Activated naive CD4-positive, alpha-beta T cell (primary cell): ENCODE measurements around the gene C1S.
"Not testable (repeated sequence)": the region's sequence is repeated elsewhere in the genome, so short reads cannot be mapped to it uniquely, and the experiment has no call there.

Source experiments
- DNase-seq, 4 experiments: peaks; one replicate each; lab custom pipeline; 2025; lab: John Stamatoyannopoulos, UW

C1S gene

GRCh38 chr12:7046383-7047105 is 14.0 kb upstream of the C1S start:
- no peak for DNase-seq

- DNase-seq = no peak
Observed at GRCh38 chr12:7047306-7047705, 13.2 kb upstream of the C1S start.

GRCh38 chr12:7049445-7049951 is 11.0 kb upstream of the C1S start:
- DNase-seq = not testable (repeated sequence)

GRCh38 chr12:7049973-7050372 is 10.5 kb upstream of the C1S start:
- not testable (repeated sequence) for DNase-seq

GRCh38 chr12:7054925-7055324 is 5.6 kb upstream of the C1S start:
- no peak for DNase-seq

- not testable (repeated sequence) for DNase-seq
Observed at GRCh38 chr12:7055736-7056135, 4.8 kb upstream of the C1S start.

GRCh38 chr12:7058163-7058845 is 2.2 kb upstream of the C1S start:
- no peak for DNase-seq

GRCh38 chr12:7058850-7059395 is 1.6 kb upstream of the C1S start:
- no peak for DNase-seq

- no peak for DNase-seq
Observed at GRCh38 chr12:7059780-7060179, 738 bp upstream of the C1S start.

GRCh38 chr12:7061138-7061537 is 620 bp downstream of the C1S start:
- DNase-seq = no peak

GRCh38 chr12:7061596-7061995 is 1.1 kb downstream of the C1S start:
- DNase-seq = no peak

- no peak for DNase-seq
Observed at GRCh38 chr12:7064516-7064915, 4.0 kb downstream of the C1S start.

- DNase-seq = no peak
Observed at GRCh38 chr12:7065073-7065623, 4.6 kb downstream of the C1S start.

GRCh38 chr12:7066596-7066995 is 6.1 kb downstream of the C1S start:
- DNase-seq = no peak

GRCh38 chr12:7067096-7067495 is 6.6 kb downstream of the C1S start:
- no peak for DNase-seq

GRCh38 chr12:7068240-7068993 is 7.9 kb downstream of the C1S start:
- DNase-seq = no peak

GRCh38 chr12:7068994-7069346 is 8.5 kb downstream of the C1S start:
- no peak for DNase-seq

- no peak for DNase-seq
Observed at GRCh38 chr12:7069386-7069785, 8.9 kb downstream of the C1S start.

GRCh38 chr12:7072035-7072434 is 11.5 kb downstream of the C1S start:
- DNase-seq = no peak

- DNase-seq = no peak
Observed at GRCh38 chr12:7072554-7072953, 12.0 kb downstream of the C1S start.

- no peak for DNase-seq
Observed at GRCh38 chr12:7073946-7074345, 13.4 kb downstream of the C1S start.

GRCh38 chr12:7075518-7075917 is 15.0 kb downstream of the C1S start:
- no peak for DNase-seq
